GM19324 (cell line): Measurements from ENCODE around the gene NT5DC4.

Experiments used
- ATAC-seq: cut with Tn5 transposase; IDR thresholded peaks from one replicate; pipeline ENCODE4 v1.9.1; 2021; ENCODE audit warnings: mild to moderate bottlenecking, moderate library complexity; ENCODE audit not compliant: unreplicated experiment, low FRiP score

The NT5DC4 gene

GRCh38 chr2:112750560-112750843, 29.7 kb downstream of the NT5DC4 start:
- no peak for ATAC-seq

- no peak for ATAC-seq
Observed at GRCh38 chr2:112751451-112752197, 30.8 kb downstream of the NT5DC4 start.

- ATAC-seq: no peak
Observed at GRCh38 chr2:112752667-112753066, 31.8 kb downstream of the NT5DC4 start.

- ATAC-seq: no peak
Observed at GRCh38 chr2:112754564-112754963, 33.7 kb downstream of the NT5DC4 start.

- ATAC-seq: no peak
Observed at GRCh38 chr2:112755444-112755843, 34.6 kb downstream of the NT5DC4 start.

GRCh38 chr2:112756207-112756606, 35.4 kb downstream of the NT5DC4 start:
- no peak for ATAC-seq

- ATAC-seq: no peak
Observed at GRCh38 chr2:112757265-112757664, 36.4 kb downstream of the NT5DC4 start.

GRCh38 chr2:112758711-112759110, 37.9 kb downstream of the NT5DC4 start:
- no peak for ATAC-seq

- ATAC-seq: no peak
Observed at GRCh38 chr2:112760149-112760548, 39.3 kb downstream of the NT5DC4 start.

- ATAC-seq: no peak
Observed at GRCh38 chr2:112762276-112762675, 41.5 kb downstream of the NT5DC4 start.

- ATAC-seq: peak; percentile 99
Observed at GRCh38 chr2:112764071-112765044, 43.5 kb downstream of the NT5DC4 start, which contains the start of gene CKAP2L. Gene CKAP2L, minus strand, starts transcription at chr2:112764609. Its CDS starts 11 bp downstream, at chr2:112764598.

GRCh38 chr2:112765251-112765650, 44.4 kb downstream of the NT5DC4 start:
- ATAC-seq: no peak

GRCh38 chr2:112767693-112768330, 47.0 kb downstream of the NT5DC4 start:
- ATAC-seq: no peak

- no peak for ATAC-seq
Observed at GRCh38 chr2:112768432-112768831, 47.6 kb downstream of the NT5DC4 start.

GRCh38 chr2:112772322-112772721, 51.5 kb downstream of the NT5DC4 start:
- ATAC-seq: no peak

GRCh38 chr2:112772911-112773475, 52.2 kb downstream of the NT5DC4 start:
- ATAC-seq: no peak

GRCh38 chr2:112773556-112773955, 52.7 kb downstream of the NT5DC4 start:
- ATAC-seq: no peak

GRCh38 chr2:112774536-112775285, 53.9 kb downstream of the NT5DC4 start:
- no peak for ATAC-seq

GRCh38 chr2:112776113-112776512, 55.3 kb downstream of the NT5DC4 start:
- no peak for ATAC-seq

GRCh38 chr2:112777036-112777435, 56.2 kb downstream of the NT5DC4 start:
- ATAC-seq: no peak
